HG02759 (cell line): ENCODE results near the gene GASK1B.

Source experiments
- ATAC-seq: cut with Tn5 transposase; IDR thresholded peaks from one replicate; pipeline ENCODE4 v1.9.1; 2021; ENCODE audit warnings: mild to moderate bottlenecking, moderate library complexity; ENCODE audit not compliant: unreplicated experiment

The GASK1B gene

GRCh38 chr4:158189422-158189821 is 16.6 kb upstream of the GASK1B start:
- ATAC-seq = no peak

GRCh38 chr4:158186815-158187214 is 14.0 kb upstream of the GASK1B start:
- no peak for ATAC-seq

DNA sequence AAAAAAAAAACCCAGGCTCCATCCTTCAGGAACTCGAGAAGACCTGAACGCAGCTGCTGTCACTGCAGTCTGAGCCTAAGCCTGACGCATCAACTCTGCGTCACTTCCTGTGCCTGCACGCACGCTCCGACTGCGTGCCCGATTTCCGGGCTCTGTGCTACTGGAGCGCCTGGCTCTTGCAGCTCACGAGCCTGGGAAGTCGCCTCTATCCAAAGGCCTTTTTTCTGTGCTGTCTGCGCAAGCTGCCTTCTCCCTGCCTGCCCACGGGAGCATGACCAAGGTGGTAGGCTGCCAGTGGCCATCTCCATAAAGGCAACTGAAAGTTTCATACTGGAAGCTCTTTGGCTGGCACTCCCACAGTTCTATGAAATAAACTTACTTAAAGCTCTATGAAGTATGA is 9.9 kb upstream of the GASK1B start:
- no peak for ATAC-seq

DNA sequence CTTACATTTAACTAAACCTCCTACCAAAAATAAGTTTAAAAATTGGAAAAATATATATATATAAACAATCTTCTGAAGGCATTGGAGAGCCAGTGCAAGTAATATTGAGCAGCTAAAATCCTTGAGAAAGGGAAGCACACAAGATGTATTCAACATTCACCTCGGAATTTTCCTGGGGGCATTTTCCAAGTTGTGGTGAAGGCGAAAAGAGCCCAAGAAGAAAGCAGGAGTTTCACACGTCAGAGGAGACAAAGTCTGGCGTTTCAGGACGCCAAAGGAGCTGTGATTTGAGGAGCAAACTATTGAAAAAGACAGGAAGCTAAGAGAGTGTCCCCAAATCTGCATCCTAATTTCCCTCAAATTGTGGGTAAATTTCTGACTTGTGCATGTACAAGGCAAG is 9.1 kb upstream of the GASK1B start:
- ATAC-seq = no peak

GRCh38 chr4:158179465-158179864 is 6.6 kb upstream of the GASK1B start:
- no peak for ATAC-seq

DNA sequence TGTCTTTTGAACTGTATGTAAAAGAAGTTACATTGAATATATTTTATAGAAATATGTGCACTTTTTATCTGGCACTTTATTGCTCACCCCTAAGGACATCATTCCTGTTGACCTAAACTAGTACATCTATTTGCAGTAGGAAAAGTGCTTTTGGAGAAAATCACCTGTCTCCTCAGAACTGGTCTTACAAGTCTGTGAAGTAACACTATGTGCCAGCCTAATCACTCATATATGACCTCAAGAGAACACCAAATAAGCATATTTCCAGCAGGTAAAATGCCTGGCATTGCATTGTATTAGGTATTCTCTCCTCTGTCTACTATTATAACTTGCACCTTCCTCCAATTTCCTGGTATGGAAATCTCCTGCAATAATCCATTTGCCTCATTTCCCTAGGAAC is 4.0 kb upstream of the GASK1B start:
- ATAC-seq = no peak

GRCh38 chr4:158176108-158176507 is 3.3 kb upstream of the GASK1B start:
- ATAC-seq = no peak

GRCh38 chr4:158170691-158171561 is 1.9 kb downstream of the GASK1B start:
- peak; percentile 66 for ATAC-seq

- ATAC-seq = peak; percentile 2
Measured at GRCh38 chr4:158169931-158170690, 2.7 kb downstream of the GASK1B start.

DNA sequence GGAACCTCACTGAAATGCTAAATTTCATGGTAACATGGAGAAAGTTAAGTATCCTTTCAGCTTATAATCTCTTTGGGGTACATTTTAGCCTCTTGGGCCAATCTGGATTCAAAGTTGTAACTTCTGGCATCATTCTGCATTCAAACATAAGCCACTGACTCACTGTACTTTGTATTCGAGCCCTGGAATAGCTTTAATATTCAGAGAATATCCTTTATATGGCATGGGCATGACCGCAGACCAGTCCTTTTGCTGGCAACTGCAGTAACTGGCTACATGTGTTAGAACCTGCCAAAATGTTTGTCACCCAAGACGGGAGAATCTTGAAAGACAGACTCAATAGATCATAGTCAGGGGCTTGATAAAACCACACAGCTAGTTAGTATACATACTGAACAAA is 3.3 kb downstream of the GASK1B start:
- no peak for ATAC-seq

DNA sequence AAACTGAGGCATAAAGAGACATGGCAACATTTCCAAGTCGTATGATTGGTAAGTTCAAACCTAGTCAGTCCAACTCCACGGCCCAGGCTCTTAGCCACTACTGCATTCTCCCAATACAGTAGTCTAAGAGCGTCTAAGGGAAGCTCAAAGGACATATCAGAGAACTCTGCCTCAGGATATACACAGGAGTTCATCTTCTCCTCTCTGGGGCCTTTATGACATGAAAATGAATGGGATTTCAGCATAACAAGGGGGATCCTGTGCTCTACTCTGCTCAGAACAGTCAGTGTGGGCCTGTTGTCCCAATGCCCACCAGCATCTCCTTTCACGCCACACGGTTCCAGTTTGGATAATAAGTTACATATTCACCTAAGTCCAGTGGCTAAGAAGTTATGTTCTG is 4.2 kb downstream of the GASK1B start:
- ATAC-seq = no peak

DNA sequence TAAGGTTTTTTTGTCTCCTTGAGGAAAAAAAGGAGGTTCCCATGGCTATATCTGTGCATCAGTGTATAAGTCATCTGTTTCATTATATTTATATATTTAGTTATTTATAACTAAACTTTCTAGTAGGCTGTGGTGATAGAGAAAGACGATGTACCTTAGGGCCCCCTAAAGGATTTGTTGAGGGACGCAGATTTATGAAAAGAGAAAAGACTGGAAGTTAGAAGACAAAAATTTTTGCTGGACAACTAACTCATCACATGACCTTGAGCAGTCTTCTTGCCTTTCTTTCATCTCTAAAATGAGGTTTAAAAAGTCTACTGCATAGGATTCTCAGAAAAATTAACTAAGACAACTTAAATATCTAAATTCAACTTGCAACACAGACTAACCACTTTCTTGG is 6.1 kb downstream of the GASK1B start:
- ATAC-seq = no peak

DNA sequence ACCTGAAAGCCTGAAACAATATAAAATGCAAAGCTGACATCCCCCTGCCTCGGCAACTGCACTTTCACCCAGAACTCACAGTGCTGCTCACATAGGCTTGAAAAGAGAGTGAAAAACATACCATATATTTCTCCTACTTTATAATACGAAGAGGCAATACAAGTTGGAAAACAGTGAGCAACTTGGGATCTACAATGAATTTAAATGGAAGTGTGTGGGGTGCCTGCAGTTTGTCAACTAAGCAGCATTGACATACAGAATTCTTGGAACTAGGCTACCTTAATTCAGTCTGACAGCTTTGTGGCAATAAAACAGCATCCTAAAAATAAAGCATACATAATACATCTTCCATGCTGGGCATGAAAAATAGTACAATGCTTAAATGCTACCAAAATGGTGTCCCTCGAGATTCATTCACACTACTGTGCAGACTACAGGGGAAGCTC is 8.0 kb downstream of the GASK1B start:
- ATAC-seq = no peak

DNA sequence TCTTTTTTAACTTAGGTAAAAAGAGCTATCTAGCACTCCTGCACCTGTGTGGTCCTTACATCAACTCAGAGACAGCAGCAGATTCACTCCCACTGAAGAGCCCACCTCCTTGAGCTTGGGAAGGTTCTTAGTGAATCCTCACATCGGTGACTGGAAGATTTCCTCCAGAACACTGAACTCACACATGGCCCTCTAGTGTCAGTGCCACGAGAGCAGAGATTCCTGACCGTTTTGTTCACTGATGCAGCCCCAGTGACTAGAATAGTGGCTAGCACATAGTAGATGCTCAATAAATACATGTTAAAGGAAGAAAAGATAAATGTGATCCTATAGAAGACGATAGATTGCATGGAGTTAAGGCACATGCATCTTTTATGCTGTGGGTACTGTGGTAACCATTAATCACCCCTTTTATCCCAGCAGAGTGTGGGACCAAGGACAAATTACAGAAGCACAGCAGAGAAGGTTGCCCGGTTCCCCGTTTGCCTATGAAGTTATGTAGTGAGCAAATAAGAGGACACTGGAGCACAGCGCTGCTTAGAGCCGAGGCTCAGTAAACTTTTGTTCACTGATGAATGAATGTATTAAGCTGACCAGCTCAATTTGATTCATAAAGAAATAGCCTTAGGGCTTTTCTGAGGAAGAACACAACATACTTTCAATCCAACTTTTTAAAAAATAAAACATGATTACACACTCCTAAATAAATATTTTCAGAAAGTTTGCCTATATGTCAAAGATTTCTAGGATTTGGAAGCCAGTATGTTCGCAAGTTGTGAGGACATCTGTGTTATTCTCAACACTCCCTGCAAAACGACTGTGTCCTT is 8.7 kb downstream of the GASK1B start:
- no peak for ATAC-seq

- no peak for ATAC-seq
Measured at GRCh38 chr4:158162631-158163030, 10.2 kb downstream of the GASK1B start.

GRCh38 chr4:158161551-158162354 is 11.1 kb downstream of the GASK1B start:
- ATAC-seq = no peak

DNA sequence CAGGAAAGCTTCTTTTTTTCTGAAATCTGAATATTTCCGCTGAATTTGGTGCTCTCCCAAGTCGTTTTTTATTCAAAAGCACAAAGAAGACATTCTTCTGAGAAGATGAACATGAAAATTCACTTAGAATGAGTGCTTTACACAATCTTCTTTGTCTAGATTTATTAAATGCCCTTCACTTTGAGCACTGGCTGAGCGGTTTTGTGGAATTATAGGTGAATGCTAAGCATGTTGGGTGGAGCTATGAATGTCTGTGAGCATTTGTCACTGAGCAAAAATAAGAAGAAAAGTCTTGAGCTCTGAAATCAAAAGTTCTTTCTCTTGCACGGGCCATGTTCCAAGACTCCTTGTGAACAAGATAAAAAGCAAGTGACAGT is 13.1 kb downstream of the GASK1B start:
- ATAC-seq = no peak

DNA sequence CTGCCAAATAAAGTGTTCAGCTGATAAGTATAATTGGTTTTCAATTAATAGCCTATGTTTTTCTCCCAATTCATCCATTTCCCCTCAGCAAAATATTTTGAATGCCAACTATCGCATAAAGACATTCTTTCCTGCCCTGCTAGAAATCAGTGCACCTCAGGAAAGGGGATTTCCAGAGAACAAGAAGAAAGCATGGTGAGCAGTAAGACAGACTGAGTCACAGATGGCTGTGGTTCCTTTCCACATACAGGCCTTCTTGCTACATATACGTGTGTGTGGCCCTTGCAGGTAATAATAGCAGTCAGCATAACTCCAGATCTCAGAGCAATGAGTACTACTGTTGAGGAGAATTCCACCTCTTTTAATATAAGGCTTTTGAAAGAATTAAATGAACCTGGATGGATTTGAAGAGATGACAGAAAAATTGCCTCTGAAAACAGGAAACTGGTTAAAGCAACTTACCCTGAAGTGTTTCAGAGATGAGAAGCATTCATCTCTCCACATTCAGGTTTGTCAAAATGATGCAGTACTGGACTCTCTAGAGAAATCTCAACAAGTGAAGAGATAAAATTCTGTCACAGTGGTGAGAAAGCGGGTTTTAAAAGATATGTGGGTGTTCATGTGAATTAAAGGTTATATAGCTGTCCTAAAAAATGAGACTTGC is 13.6 kb downstream of the GASK1B start:
- ATAC-seq = no peak

GRCh38 chr4:158157412-158157811 is 15.4 kb downstream of the GASK1B start:
- no peak for ATAC-seq
